H9 (cell line): ENCODE data around the gene PCYT1A. TPM values are rescaled to one million over a fixed set of nuclear protein-coding genes. Genes with fewer than 3 reads are reported as not detected.
"Not testable (repeated sequence)": the region's sequence is repeated elsewhere in the genome, so short reads cannot be mapped to it uniquely, and the experiment has no call there.

Experiments used
- DNase-seq: peaks from one replicate; pipeline ENCODE4 v3.0.0-alpha.2; 2017
- H2AFZ ChIP-seq: one replicate; pipeline ENCODE4 v1.6.1; 2013; ENCODE audit warnings: mild to moderate bottlenecking, low read length, control low read depth, moderate library complexity
- H2AK5ac ChIP-seq: 2 replicates; pipeline ENCODE4 v1.6.1; 2013; ENCODE audit warnings: low read length, control low read depth, mixed read lengths; ENCODE audit not compliant: insufficient read length
- H2BK120ac ChIP-seq: one replicate; pipeline ENCODE4 v1.6.1; 2013; ENCODE audit warnings: low read depth, mild to moderate bottlenecking, low read length, control low read depth, inconsistent platforms; ENCODE audit not compliant: poor library complexity, severe bottlenecking
- H2BK12ac ChIP-seq: 2 replicates; pipeline ENCODE4 v1.6.1; 2013; ENCODE audit warnings: low read length, control low read depth, mixed read lengths, low read depth; ENCODE audit not compliant: insufficient read length
- H2BK15ac ChIP-seq: 2 replicates; pipeline ENCODE4 v1.6.1; 2013; ENCODE audit warnings: low read depth, low read length, control low read depth
- H2BK20ac ChIP-seq: one replicate; pipeline ENCODE4 v1.6.1; 2013; ENCODE audit warnings: low read depth, mild to moderate bottlenecking, low read length, control low read depth, inconsistent platforms; ENCODE audit not compliant: poor library complexity, severe bottlenecking
- H2BK5ac ChIP-seq: 2 replicates; pipeline ENCODE4 v1.6.1; 2013; ENCODE audit warnings: low read length, control low read depth, mixed read lengths; ENCODE audit not compliant: insufficient read length
- H3K14ac ChIP-seq: 2 replicates; pipeline ENCODE4 v1.6.1; 2013; ENCODE audit warnings: low read length, control low read depth; ENCODE audit not compliant: insufficient read depth
- H3K18ac ChIP-seq: 2 replicates; pipeline ENCODE4 v1.6.1; 2013; ENCODE audit warnings: low read depth, mild to moderate bottlenecking, mixed read lengths, low read length, control low read depth; ENCODE audit not compliant: insufficient read length
- H3K23ac ChIP-seq: 2 replicates; pipeline ENCODE4 v1.6.1; 2013; ENCODE audit warnings: low read length, control low read depth, mixed read lengths, low read depth; ENCODE audit not compliant: insufficient read length
- H3K23me2 ChIP-seq: 2 replicates; pipeline ENCODE4 v1.6.1; 2013; ENCODE audit warnings: low read depth, mild to moderate bottlenecking, mixed read lengths, low read length, control low read depth; ENCODE audit not compliant: insufficient read length, poor library complexity, severe bottlenecking
- H3K27ac ChIP-seq: 2 replicates; pipeline ENCODE4 v1.5.1; 2013; ENCODE audit warnings: low read length, control low read depth, mixed read lengths, low read depth; ENCODE audit not compliant: insufficient read length
- H3K27me3 ChIP-seq: 2 replicates; pipeline ENCODE4 v1.6.1; 2013; ENCODE audit warnings: low read length, control low read depth, inconsistent platforms; ENCODE audit not compliant: insufficient read depth
- H3K4ac ChIP-seq: 2 replicates; pipeline ENCODE4 v1.6.1; 2013; ENCODE audit warnings: low read depth, mild to moderate bottlenecking, control low read depth, inconsistent platforms, low read length, moderate library complexity
- H3K4me1 ChIP-seq: 2 replicates; pipeline ENCODE4 v1.6.1; 2013; ENCODE audit warnings: low read length, control low read depth, inconsistent platforms; ENCODE audit not compliant: insufficient read depth
- H3K4me2 ChIP-seq: 2 replicates; pipeline ENCODE4 v1.6.1; 2013; ENCODE audit warnings: low read length, control low read depth, mixed read lengths; ENCODE audit not compliant: insufficient read length, insufficient read depth
- H3K56ac ChIP-seq: 2 replicates; pipeline ENCODE4 v1.6.1; 2013; ENCODE audit warnings: low read depth, mild to moderate bottlenecking, mixed read lengths, low read length, control low read depth; ENCODE audit not compliant: insufficient read length
- H3K79me1 ChIP-seq: 2 replicates; pipeline ENCODE4 v1.6.1; 2013; ENCODE audit warnings: low read depth, mild to moderate bottlenecking, moderate library complexity, low read length, control low read depth, inconsistent platforms; ENCODE audit not compliant: insufficient read depth, poor library complexity, severe bottlenecking
- H3K79me2 ChIP-seq: 2 replicates; pipeline ENCODE4 v1.6.1; 2013; ENCODE audit warnings: low read length, control low read depth, inconsistent platforms; ENCODE audit not compliant: insufficient read depth
- H3K9ac ChIP-seq: 2 replicates; pipeline ENCODE4 v1.6.1; 2013; ENCODE audit warnings: low read length, control low read depth, mixed read lengths; ENCODE audit not compliant: insufficient read length; ENCODE audit errors: extremely low read depth
- H3K9me3 ChIP-seq: one replicate; pipeline ENCODE4 v1.6.1; 2013; ENCODE audit warnings: low read depth, low read length, inconsistent platforms; ENCODE audit not compliant: control insufficient read depth
- H3T11ph ChIP-seq: one replicate; pipeline ENCODE4 v1.6.1; 2013; ENCODE audit warnings: mild to moderate bottlenecking, low read length, control low read depth, inconsistent platforms
- H4K20me1 ChIP-seq: one replicate; pipeline ENCODE4 v1.6.1; 2013; ENCODE audit not compliant: control insufficient read depth, insufficient read length, insufficient read depth
- H4K5ac ChIP-seq: 2 replicates; pipeline ENCODE4 v1.6.1; 2013; ENCODE audit warnings: low read depth, mild to moderate bottlenecking, mixed read lengths, low read length, control low read depth; ENCODE audit not compliant: insufficient read length
- H4K8ac ChIP-seq: replicated peaks from 2 replicates; pipeline ENCODE4 v1.6.1; 2013; ENCODE audit warnings: low read length, control low read depth, mixed read lengths, low read depth; ENCODE audit not compliant: insufficient read length
- H4K91ac ChIP-seq: 2 replicates; pipeline ENCODE4 v1.6.1; 2013; ENCODE audit warnings: low read depth, mild to moderate bottlenecking, moderate library complexity, mixed read lengths, low read length, control low read depth; ENCODE audit not compliant: insufficient read length
- H3K27ac Mint-ChIP-seq, 3 experiments: 2 replicates in 2 of 3; 3 replicates in 1 of 3; pipeline ENCODE4 v1.8.0; 2020 to 2021; ENCODE audit warnings: mixed read lengths in 3 of 3, mild to moderate bottlenecking in 1 of 3, moderate library complexity in 1 of 3
- H3K27me3 Mint-ChIP-seq: 2 replicates; pipeline ENCODE4 v1.8.0; 2021; ENCODE audit warnings: low read depth, mild to moderate bottlenecking, moderate library complexity, mixed read lengths
- H3K36me3 Mint-ChIP-seq, 3 experiments: 2 replicates in 2 of 3; 3 replicates in 1 of 3; pipeline ENCODE4 v1.8.0; 2020 to 2021; ENCODE audit warnings: low read depth in 3 of 3, mixed read lengths in 3 of 3; ENCODE audit not compliant: insufficient read depth in 1 of 3
- H3K4me1 Mint-ChIP-seq, 2 experiments: 2 replicates each; pipeline ENCODE4 v1.8.0; 2020; ENCODE audit warnings: mixed read lengths in 2 of 2
- H3K4me3 Mint-ChIP-seq, 2 experiments: 2 replicates in 1 of 2; 3 replicates in 1 of 2; pipeline ENCODE4 v1.8.0; 2020 to 2021; ENCODE audit warnings: mild to moderate bottlenecking in 2 of 2, mixed read lengths in 2 of 2, moderate library complexity in 1 of 2
- H3K9me3 Mint-ChIP-seq, 2 experiments: 2 replicates in 1 of 2; 3 replicates in 1 of 2; pipeline ENCODE4 v1.8.0; 2020; ENCODE audit warnings: mild to moderate bottlenecking in 2 of 2, mixed read lengths in 2 of 2, moderate library complexity in 1 of 2
- CTCF ChIP-seq: fragments of 200-600 bp; sonication (generic); conservative IDR thresholded peaks from 3 replicates; pipeline ENCODE4 v1.8.0; 2021; ENCODE audit warnings: antibody characterized with exemption, mild to moderate bottlenecking
- WGBS: extraction: QIAGEN DNeasy Blood & Tissue Kit; methylation state at CpG from one replicate; pipeline ENCODE4 v1.1.7; 2013; ENCODE audit warnings: missing lambda C conversion rate, low lambda C conversion rate, mixed read lengths; ENCODE audit not compliant: insufficient read length; ENCODE audit errors: extremely low coverage; 5-methylcytosine and 5-hydroxymethylcytosine counted together
- total RNA-seq: library from RNA; stranded (reverse); gene quantifications from 2 replicates; pipeline ENCODE4 v1.2.1, GENCODE V29; 2021

PCYT1A gene
- total RNA-seq, 1 experiment from 2014 or later = 31.6 TPM

- Histone ChIP-seq H3K27me3 (no peaks in the 10 kb centered on the region), H4K5ac (no peak overlapping the region), H3K4me1 (no peaks in the 10 kb centered on the region), H4K20me1 (no peaks in the 10 kb centered on the region), H3K4ac (no peak overlapping the region), H3T11ph (no peak overlapping the region), H3K27ac (no peak overlapping the region), H2BK5ac (no peak overlapping the region), H2AFZ (no peak overlapping the region), H3K79me1 (no peaks in the 10 kb centered on the region), H4K91ac (peak overlapping the region; percentile 27), H2BK120ac (no peak overlapping the region), H3K9ac (no peak overlapping the region), H3K14ac (no peak overlapping the region), H2BK20ac (no peak overlapping the region), H3K56ac (no peak overlapping the region), H2BK12ac (no peak overlapping the region), H3K4me2 (no peak overlapping the region), H3K23me2 (no peaks in the 10 kb centered on the region), H3K23ac (no peak overlapping the region), H3K79me2 (no peaks in the 10 kb centered on the region), H2AK5ac (no peak overlapping the region), H2BK15ac (no peak overlapping the region; the same call in 1 of the 2 replicates), H3K9me3 (no peaks in the 10 kb centered on the region), H4K8ac (no peak overlapping the region), H3K18ac (peak overlapping the region; percentile 29)
- H3K9me3 Mint-ChIP-seq = no peaks in the 10 kb centered on the region
- no peak for TF ChIP-seq CTCF
- H3K36me3 Mint-ChIP-seq = no peaks in the 10 kb centered on the region
- WGBS = no CpG with 5 or more reads among the region's 15 CpGs
- no peaks in the 10 kb centered on the region for H3K27me3 Mint-ChIP-seq
- no peak overlapping the region for H3K4me3 Mint-ChIP-seq
- H3K4me1 Mint-ChIP-seq = peaks cover 15 to 18% of the 10 kb centered on the region in 2 experiments
- H3K27ac Mint-ChIP-seq = no peak overlapping the region
- no peak for DNase-seq
These were observed 102.6 kb downstream of the PCYT1A start for GRCh38 chr3:196184881-196185280.

- H3K79me2 ChIP-seq, H2AK5ac ChIP-seq, H3K4me3 Mint-ChIP-seq: not testable (repeated sequence)
These were observed 103.4 kb downstream of the PCYT1A start for GRCh38 chr3:196184169-196184432.

More at GRCh38 chr3:196184169-196184432, 103.4 kb downstream of the PCYT1A start:
- not testable (repeated sequence) for H4K5ac ChIP-seq, H2BK15ac ChIP-seq, H3K4me1 ChIP-seq, H4K91ac ChIP-seq, H3K56ac ChIP-seq, H3K9me3 Mint-ChIP-seq, H2BK5ac ChIP-seq, H2BK12ac ChIP-seq, H3K14ac ChIP-seq, H3K9ac ChIP-seq, H3K27me3 ChIP-seq, H2AFZ ChIP-seq, H2BK20ac ChIP-seq, H3K23ac ChIP-seq, H4K8ac ChIP-seq, H3K4me2 ChIP-seq, H4K20me1 ChIP-seq, H3K9me3 ChIP-seq, H3K23me2 ChIP-seq, H3K18ac ChIP-seq, H3T11ph ChIP-seq, H3K79me1 ChIP-seq, H3K36me3 Mint-ChIP-seq, H3K27ac ChIP-seq, H3K4ac ChIP-seq, H2BK120ac ChIP-seq, H3K27ac Mint-ChIP-seq, H3K27me3 Mint-ChIP-seq, DNase-seq
- WGBS = no CpG with 5 or more reads among the region's 4 CpGs
- H3K4me1 Mint-ChIP-seq = peaks cover 23 to 26% of the 10 kb centered on the region in 2 experiments
